IPS-18a (cell line): Measurements from ENCODE around the gene KIF19.
"Not testable (repeated sequence)": the region's sequence is repeated elsewhere in the genome, so short reads cannot be mapped to it uniquely, and the experiment has no call there.

Source experiments
- H3K27ac ChIP-seq: one replicate; pipeline ENCODE4 v1.5.1; 2013; ENCODE audit warnings: low read length
- H3K27me3 ChIP-seq: one replicate; pipeline ENCODE4 v1.6.1; 2013; ENCODE audit warnings: mild to moderate bottlenecking, low read length; ENCODE audit not compliant: control insufficient read depth, insufficient read depth
- H3K36me3 ChIP-seq: one replicate; pipeline ENCODE4 v1.6.1; 2013; ENCODE audit warnings: low read depth, low read length; ENCODE audit not compliant: control insufficient read depth
- H3K4me1 ChIP-seq: one replicate; pipeline ENCODE4 v1.6.1; 2013; ENCODE audit warnings: low read depth, low read length; ENCODE audit not compliant: control insufficient read depth
- H3K4me3 ChIP-seq: one replicate; pipeline ENCODE4 v1.5.1; 2013; ENCODE audit warnings: low read length
- H3K9ac ChIP-seq: one replicate; pipeline ENCODE4 v1.6.1; 2013; ENCODE audit warnings: mild to moderate bottlenecking, low read length, moderate library complexity
- H3K9me3 ChIP-seq: one replicate; pipeline ENCODE4 v1.6.1; 2013; ENCODE audit warnings: low read depth, low read length; ENCODE audit not compliant: control insufficient read depth

Gene KIF19

DNA sequence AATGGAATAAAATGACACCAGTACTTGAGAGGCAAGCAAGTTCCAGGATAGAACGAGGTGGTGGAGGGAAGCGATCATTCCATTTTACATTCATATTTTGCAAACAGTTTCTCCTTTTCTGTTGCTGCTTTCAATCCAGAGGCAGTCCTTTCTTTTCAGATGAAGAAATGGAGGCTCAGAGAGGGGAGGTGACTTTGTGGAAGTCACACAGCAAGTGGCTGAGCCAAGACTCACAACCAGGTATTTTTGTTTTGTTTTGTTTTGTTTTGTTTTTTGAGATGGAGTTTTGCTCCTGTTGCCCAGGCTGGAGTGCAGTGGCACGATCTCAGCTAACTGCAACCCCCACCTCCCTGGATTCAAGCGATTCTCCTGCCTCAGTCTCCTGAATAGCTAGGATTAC lies 70.5 kb downstream of the KIF19 start:
- no peaks in the 10 kb centered on the region for H3K4me1 ChIP-seq
- H3K4me3 ChIP-seq = no peak overlapping the region
- no peaks in the 10 kb centered on the region for H3K9me3 ChIP-seq
- H3K27me3 ChIP-seq = no peaks in the 10 kb centered on the region
- H3K36me3 ChIP-seq = no peaks in the 10 kb centered on the region
- H3K27ac ChIP-seq = no peak overlapping the region
- no peak overlapping the region for H3K9ac ChIP-seq

GRCh38 chr17:74402048-74402447 lies 76.0 kb downstream of the KIF19 start:
- Histone ChIP-seq H3K27me3 (no peaks in the 10 kb centered on the region), H3K9me3 (no peaks in the 10 kb centered on the region), H3K36me3 (no peaks in the 10 kb centered on the region), H3K9ac (no peak overlapping the region), H3K27ac (no peak overlapping the region), H3K4me3 (no peak overlapping the region), H3K4me1 (peaks cover 16% of the 10 kb centered on the region)

- Histone ChIP-seq H3K27ac (no peak overlapping the region), H3K4me1 (peaks cover 16% of the 10 kb centered on the region), H3K27me3 (no peaks in the 10 kb centered on the region), H3K9ac (no peak overlapping the region), H3K9me3 (no peaks in the 10 kb centered on the region), H3K4me3 (no peak overlapping the region), H3K36me3 (no peaks in the 10 kb centered on the region)
These were observed 77.6 kb downstream of the KIF19 start for GRCh38 chr17:74403512-74404137.

DNA sequence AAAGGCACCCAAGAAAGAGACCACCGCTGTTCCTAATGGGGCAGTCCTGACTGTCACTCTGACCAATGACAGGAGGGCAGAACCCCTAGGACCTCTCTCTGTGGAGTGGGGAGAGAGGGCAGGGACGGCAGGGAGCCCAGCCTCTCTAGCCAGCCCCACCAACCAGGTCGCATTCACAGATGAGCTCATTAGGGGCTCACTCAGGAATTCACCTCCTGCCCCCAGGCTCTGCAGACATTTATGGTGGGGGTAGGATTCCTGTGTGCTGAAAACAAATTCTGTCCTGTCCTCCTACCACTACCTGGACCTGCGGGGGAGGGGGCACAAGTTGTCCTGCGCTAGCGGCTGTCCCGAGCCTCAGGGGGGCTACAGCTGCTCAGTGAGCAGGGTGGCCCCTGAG lies 78.2 kb downstream of the KIF19 start:
- H3K36me3 ChIP-seq = no peaks in the 10 kb centered on the region
- peak overlapping the region; percentile 37 for H3K4me3 ChIP-seq
- no peaks in the 10 kb centered on the region for H3K27me3 ChIP-seq
- no peak overlapping the region for H3K9ac ChIP-seq
- no peaks in the 10 kb centered on the region for H3K9me3 ChIP-seq
- H3K4me1 ChIP-seq = peaks cover 16% of the 10 kb centered on the region
- H3K27ac ChIP-seq = no peak overlapping the region

DNA sequence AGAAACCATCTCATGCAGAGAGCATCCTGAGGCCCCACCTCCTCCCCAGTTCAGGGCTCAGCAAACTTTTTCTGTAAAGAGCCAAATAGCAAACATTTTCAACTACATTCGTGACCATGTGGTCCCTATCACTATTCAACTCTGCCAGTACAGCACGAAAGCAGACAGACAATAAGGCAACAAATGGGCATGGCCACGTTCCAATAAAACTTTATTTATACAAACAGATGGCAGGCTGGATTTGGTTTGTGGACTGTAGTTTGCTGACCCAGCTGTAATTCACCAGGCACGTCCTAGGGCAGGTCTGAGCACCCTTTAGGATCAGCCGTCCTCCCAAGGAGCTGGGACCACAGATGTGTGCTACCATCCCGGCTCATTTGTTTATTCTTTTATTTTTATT lies 78.8 kb downstream of the KIF19 start:
- no peak overlapping the region for H3K4me3 ChIP-seq
- H3K9me3 ChIP-seq = no peaks in the 10 kb centered on the region
- H3K27me3 ChIP-seq = no peaks in the 10 kb centered on the region
- no peaks in the 10 kb centered on the region for H3K36me3 ChIP-seq
- H3K27ac ChIP-seq = no peak overlapping the region
- peaks cover 16% of the 10 kb centered on the region for H3K4me1 ChIP-seq
- H3K9ac ChIP-seq = no peak overlapping the region

DNA sequence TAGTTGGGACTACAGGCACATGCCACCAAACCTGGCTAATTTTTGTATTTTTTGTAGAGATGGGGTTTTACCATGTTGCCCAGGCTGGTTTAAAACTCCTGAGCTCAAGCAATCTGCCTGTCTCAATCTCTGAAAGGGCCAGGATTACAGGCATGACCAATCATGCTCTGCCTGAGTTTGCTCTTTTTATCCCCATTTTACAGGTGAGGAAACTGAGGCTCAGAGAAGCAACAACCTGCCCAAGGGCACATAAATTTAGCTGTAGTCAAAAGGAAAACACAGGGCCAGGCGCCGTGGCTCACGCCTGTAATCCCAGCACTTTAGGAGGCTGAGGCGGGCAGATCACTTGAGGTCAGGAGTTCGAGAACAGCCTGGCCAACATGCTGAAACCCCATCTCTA lies 79.3 kb downstream of the KIF19 start:
- H3K9me3 ChIP-seq, H3K27me3 ChIP-seq: not testable (repeated sequence)
- H3K4me1 ChIP-seq = peaks cover 16% of the 10 kb centered on the region

More for the DNA sequence above, 79.3 kb downstream of the KIF19 start:
- not testable (repeated sequence) for H3K36me3 ChIP-seq, H3K27ac ChIP-seq, H3K9ac ChIP-seq, H3K4me3 ChIP-seq
